K562 (cell line): ENCODE data around the gene SYT7. TPM values are rescaled to one million over a fixed set of nuclear protein-coding genes. Genes with fewer than 3 reads are reported as not detected.

Source experiments
- ATAC-seq: fragments of 200-7000 bp; cut with Tn5 transposase; 3 replicates; pipeline ENCODE4 v1.9.1; 2020; ENCODE audit warnings: moderate library complexity
- BruUV-seq: library from RNA; stranded (reverse); fragments of 400-500 nt; replicated peaks from 2 replicates; lab custom pipeline; 2021; lab: Mats Ljungman, UMichigan
- CTCF ChIA-PET: fragments of 300-600 bp; formaldehyde crosslinking; extraction: SDS; loops from one replicate; lab custom pipeline; 2021; ENCODE audit warnings: low intra/inter-chr PET ratio; lab: Yijun Ruan, JAX
- POLR2A ChIA-PET: fragments of 300-600, 350-650 bp; sonication (Branson Sonifier 250); formaldehyde crosslinking; extraction: SDS; loops from one replicate; lab custom pipeline; 2021; ENCODE audit warnings: antibody characterized with exemption, inconsistent platforms; lab: Yijun Ruan, JAX
- DNase-seq, 4 experiments: peaks; one replicate each; pipeline versions ENCODE4 v3.0.0 to v3.0.0-alpha.2; 2011 to 2018; ENCODE audit warnings: low spot score in 3 of 4, mixed read lengths in 3 of 4; ENCODE audit errors: extremely low read depth in 1 of 4
- FAIRE-seq: peaks from 2 replicates; lab custom pipeline; 2011; peaks lifted over from hg19 to GRCh38; lab: Jason Lieb, UNC
- H2AFZ ChIP-seq: 2 replicates; pipeline ENCODE4 v1.6.0; 2011; ENCODE audit warnings: low read depth, low read length, control low read depth, inconsistent platforms
- H3K27ac ChIP-seq: fragments of 200-600 bp; 3 replicates; pipeline ENCODE4 v1.8.0; 2011; ENCODE audit warnings: low read depth, mild to moderate bottlenecking, control low read depth, inconsistent platforms, low read length, moderate library complexity, mixed read lengths; ENCODE audit errors: extremely low read depth
- H3K27me3 ChIP-seq, 2 experiments: fragments of 300-600 bp in 1 of 2; 2 replicates in 1 of 2; 3 replicates in 1 of 2; pipeline versions ENCODE4 v1.6.0 to v1.8.0; 2011; ENCODE audit warnings: inconsistent platforms in 2 of 2, low read length in 2 of 2, mild to moderate bottlenecking in 1 of 2, mixed read lengths in 1 of 2, moderate library complexity in 1 of 2; ENCODE audit not compliant: control insufficient read depth in 2 of 2, insufficient read depth in 2 of 2
- H3K36me3 ChIP-seq: fragments of 300-600 bp; 3 replicates; pipeline ENCODE4 v1.8.0; 2011; ENCODE audit warnings: mild to moderate bottlenecking, low read length, inconsistent platforms; ENCODE audit not compliant: control insufficient read depth, insufficient read depth
- H3K4me1 ChIP-seq, 2 experiments: fragments of 200-600 bp in 1 of 2; replicated peaks in 1 of 2; 2 replicates in 1 of 2; 3 replicates in 1 of 2; pipeline versions ENCODE4 v1.5.1 to v1.8.0; 2011; ENCODE audit warnings: inconsistent platforms in 2 of 2, low read length in 2 of 2, mild to moderate bottlenecking in 1 of 2, mixed read lengths in 1 of 2, moderate library complexity in 1 of 2; ENCODE audit not compliant: control insufficient read depth in 2 of 2, insufficient read depth in 2 of 2
- H3K4me2 ChIP-seq: 2 replicates; pipeline ENCODE4 v1.6.1; 2011; ENCODE audit warnings: low read length, control low read depth, inconsistent platforms, mixed read lengths; ENCODE audit not compliant: insufficient read depth
- H3K4me3 ChIP-seq: fragments of 200-600 bp; sonication (generic), shearing (Covaris generic); 2 replicates; pipeline ENCODE4 v1.5.1; 2016; ENCODE audit warnings: control low read depth, inconsistent platforms
- H3K79me2 ChIP-seq: fragments of 200-600 bp; 3 replicates; pipeline ENCODE4 v1.8.0; 2011; ENCODE audit warnings: low read length, inconsistent platforms; ENCODE audit not compliant: control insufficient read depth, insufficient read depth
- H3K9ac ChIP-seq, 2 experiments: 2 replicates each; pipeline versions ENCODE4 v1.6.0 to v1.6.1; 2011; ENCODE audit warnings: low read depth in 2 of 2, low read length in 2 of 2, control low read depth in 1 of 2, inconsistent platforms in 1 of 2, mild to moderate bottlenecking in 1 of 2, mixed read lengths in 1 of 2; ENCODE audit not compliant: insufficient read depth in 1 of 2
- H3K9me1 ChIP-seq: one replicate; pipeline ENCODE4 v1.6.0; 2011; ENCODE audit warnings: inconsistent platforms, mild to moderate bottlenecking, low read length, moderate library complexity; ENCODE audit not compliant: control insufficient read depth, insufficient read depth
- H3K9me3 ChIP-seq: replicated peaks from 2 replicates; pipeline ENCODE4 v1.5.1; 2011; ENCODE audit warnings: low read depth, low read length, inconsistent platforms; ENCODE audit not compliant: control insufficient read depth, insufficient read depth
- H4K20me1 ChIP-seq: replicated peaks from 2 replicates; pipeline ENCODE4 v1.6.1; 2011; ENCODE audit warnings: low read length, inconsistent platforms, mixed read lengths; ENCODE audit not compliant: control insufficient read depth, insufficient read depth
- FOSL1 ChIP-seq: fragments of 200-800 bp; sonication (Bioruptor generic); conservative IDR thresholded peaks from 2 replicates; pipeline ENCODE4 v1.6.1; 2016; ENCODE audit warnings: missing genetic modification characterization, missing compliant biosample characterization
- RBFOX2 ChIP-seq: fragments of 200-400 bp; formaldehyde crosslinking; IDR thresholded peaks from 2 replicates; pipeline ENCODE4 v1.6.1; 2017; ENCODE audit warnings: low read depth, mild to moderate bottlenecking, low read length, moderate library complexity
- ZNF354B ChIP-seq: fragments of 250-450 bp; sonication (Bioruptor Pico); IDR thresholded peaks from 2 replicates; pipeline ENCODE4 v1.4.0; 2020
- WGBS: fragments of 100-300 bp; shearing (Covaris generic); methylation state at CpG from one replicate; pipeline ENCODE4 v1.1.6; 2016; ENCODE audit warnings: low coverage, mixed read lengths; ENCODE audit not compliant: insufficient coverage; ENCODE audit errors: missing lambda C conversion rate; 5-methylcytosine and 5-hydroxymethylcytosine counted together
- in situ Hi-C: fragments of 300-500 bp; cut with MboI; formaldehyde crosslinking; loops from 4 replicates; pipeline ENCODE4 v1.15.0; 2018; ENCODE audit warnings: inconsistent platforms, mixed read lengths
- intact Hi-C: fragments of 100-400 bp; cut with micrococcal nuclease; formaldehyde crosslinking; loops from 2 replicates; pipeline ENCODE4 v1.14.2; 2022
- polyA plus RNA-seq, 8 experiments: library from polyadenylated mRNA; depleted of rRNA in 4 of 8; stranded (reverse) in 5 of 8; unstranded in 3 of 8; fragments of >200 nt; fragmentation: Nextera tagmentation in 2 of 8; fragmentation: Illumina TruSeq in 1 of 8; extraction: Ambion mirVana in 2 of 8; extraction: Trizol in 1 of 8; gene quantifications; 2 replicates each; pipeline versions ENCODE4 v1.2.1 to v1.2.3, GENCODE V29; 2011 to 2014; ENCODE audit warnings: inconsistent platforms in 1 of 8, missing spikeins in 1 of 8
- total RNA-seq, 7 experiments: library from RNA; depleted of rRNA in 6 of 7; stranded (reverse); fragments of >200 nt in 6 of 7; fragmentation: Illumina TruSeq in 2 of 7; extraction: Trizol in 2 of 7; gene quantifications; 2 replicates each; pipeline versions ENCODE4 v1.2.1 to v1.2.3, GENCODE V29; 2011 to 2021; ENCODE audit warnings: low replicate concordance in 1 of 7
- TF ChIP-seq, protein P1 (sequence below): IDR thresholded peaks from 2 replicates; pipeline ENCODE4 v1.6.1; 2011; ENCODE audit warnings: borderline replicate concordance, low read depth, mild to moderate bottlenecking, moderate library complexity, low read length; ENCODE audit not compliant: insufficient read depth, poor library complexity, severe bottlenecking
- TF ChIP-seq, protein P2 (sequence below): fragments of 450-650 bp; IDR thresholded peaks from 2 replicates; pipeline ENCODE4 v1.6.1; 2016; ENCODE audit warnings: low read depth
- TF ChIP-seq, protein P3 (sequence below): sonication (generic); formaldehyde crosslinking; IDR thresholded peaks from 2 replicates; pipeline ENCODE4 v1.8.0; 2023; ENCODE audit warnings: missing genetic modification reagents, mild to moderate bottlenecking, borderline replicate concordance

Gene SYT7
- total and polyA plus RNA-seq, 9 of the 15 experiments (the other 6 are each of a cell fraction or from before 2014, with no cell fraction given): 0.01 to 0.51 (median 0.16) TPM; not detected in 1

DNA sequence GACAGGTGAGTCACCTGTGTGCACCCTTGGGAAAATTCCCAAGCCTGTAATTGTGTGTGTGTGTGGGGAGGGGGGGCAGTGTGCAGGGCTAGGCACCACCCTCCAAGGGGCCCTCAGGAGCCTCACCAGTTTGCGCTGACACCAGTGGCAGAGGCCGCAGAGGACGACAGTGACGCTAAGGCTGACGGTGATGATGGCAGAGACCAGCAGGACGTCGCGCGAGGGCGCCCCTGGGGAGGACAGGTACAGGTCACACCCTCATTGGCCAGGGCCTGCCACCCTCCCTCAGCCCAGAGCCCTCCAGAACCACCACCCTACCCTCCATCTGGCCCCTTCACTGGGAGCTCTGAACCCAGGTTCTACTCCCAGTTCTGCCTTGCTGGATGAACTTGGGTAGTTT lies 24.9 kb downstream of the SYT7 start:
- intact Hi-C loops: no loop called here
- ATAC-seq: no peak
- TF ChIP-seq FOSL1 (tag) (no peak), RBFOX2 (no peak), ZNF354B (CRISPR knock-in tag) (no peak)
- TF ChIP-seq, protein P1, sequence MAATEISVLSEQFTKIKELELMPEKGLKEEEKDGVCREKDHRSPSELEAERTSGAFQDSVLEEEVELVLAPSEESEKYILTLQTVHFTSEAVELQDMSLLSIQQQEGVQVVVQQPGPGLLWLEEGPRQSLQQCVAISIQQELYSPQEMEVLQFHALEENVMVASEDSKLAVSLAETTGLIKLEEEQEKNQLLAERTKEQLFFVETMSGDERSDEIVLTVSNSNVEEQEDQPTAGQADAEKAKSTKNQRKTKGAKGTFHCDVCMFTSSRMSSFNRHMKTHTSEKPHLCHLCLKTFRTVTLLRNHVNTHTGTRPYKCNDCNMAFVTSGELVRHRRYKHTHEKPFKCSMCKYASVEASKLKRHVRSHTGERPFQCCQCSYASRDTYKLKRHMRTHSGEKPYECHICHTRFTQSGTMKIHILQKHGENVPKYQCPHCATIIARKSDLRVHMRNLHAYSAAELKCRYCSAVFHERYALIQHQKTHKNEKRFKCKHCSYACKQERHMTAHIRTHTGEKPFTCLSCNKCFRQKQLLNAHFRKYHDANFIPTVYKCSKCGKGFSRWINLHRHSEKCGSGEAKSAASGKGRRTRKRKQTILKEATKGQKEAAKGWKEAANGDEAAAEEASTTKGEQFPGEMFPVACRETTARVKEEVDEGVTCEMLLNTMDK: no peak
- TF ChIP-seq, protein P2, sequence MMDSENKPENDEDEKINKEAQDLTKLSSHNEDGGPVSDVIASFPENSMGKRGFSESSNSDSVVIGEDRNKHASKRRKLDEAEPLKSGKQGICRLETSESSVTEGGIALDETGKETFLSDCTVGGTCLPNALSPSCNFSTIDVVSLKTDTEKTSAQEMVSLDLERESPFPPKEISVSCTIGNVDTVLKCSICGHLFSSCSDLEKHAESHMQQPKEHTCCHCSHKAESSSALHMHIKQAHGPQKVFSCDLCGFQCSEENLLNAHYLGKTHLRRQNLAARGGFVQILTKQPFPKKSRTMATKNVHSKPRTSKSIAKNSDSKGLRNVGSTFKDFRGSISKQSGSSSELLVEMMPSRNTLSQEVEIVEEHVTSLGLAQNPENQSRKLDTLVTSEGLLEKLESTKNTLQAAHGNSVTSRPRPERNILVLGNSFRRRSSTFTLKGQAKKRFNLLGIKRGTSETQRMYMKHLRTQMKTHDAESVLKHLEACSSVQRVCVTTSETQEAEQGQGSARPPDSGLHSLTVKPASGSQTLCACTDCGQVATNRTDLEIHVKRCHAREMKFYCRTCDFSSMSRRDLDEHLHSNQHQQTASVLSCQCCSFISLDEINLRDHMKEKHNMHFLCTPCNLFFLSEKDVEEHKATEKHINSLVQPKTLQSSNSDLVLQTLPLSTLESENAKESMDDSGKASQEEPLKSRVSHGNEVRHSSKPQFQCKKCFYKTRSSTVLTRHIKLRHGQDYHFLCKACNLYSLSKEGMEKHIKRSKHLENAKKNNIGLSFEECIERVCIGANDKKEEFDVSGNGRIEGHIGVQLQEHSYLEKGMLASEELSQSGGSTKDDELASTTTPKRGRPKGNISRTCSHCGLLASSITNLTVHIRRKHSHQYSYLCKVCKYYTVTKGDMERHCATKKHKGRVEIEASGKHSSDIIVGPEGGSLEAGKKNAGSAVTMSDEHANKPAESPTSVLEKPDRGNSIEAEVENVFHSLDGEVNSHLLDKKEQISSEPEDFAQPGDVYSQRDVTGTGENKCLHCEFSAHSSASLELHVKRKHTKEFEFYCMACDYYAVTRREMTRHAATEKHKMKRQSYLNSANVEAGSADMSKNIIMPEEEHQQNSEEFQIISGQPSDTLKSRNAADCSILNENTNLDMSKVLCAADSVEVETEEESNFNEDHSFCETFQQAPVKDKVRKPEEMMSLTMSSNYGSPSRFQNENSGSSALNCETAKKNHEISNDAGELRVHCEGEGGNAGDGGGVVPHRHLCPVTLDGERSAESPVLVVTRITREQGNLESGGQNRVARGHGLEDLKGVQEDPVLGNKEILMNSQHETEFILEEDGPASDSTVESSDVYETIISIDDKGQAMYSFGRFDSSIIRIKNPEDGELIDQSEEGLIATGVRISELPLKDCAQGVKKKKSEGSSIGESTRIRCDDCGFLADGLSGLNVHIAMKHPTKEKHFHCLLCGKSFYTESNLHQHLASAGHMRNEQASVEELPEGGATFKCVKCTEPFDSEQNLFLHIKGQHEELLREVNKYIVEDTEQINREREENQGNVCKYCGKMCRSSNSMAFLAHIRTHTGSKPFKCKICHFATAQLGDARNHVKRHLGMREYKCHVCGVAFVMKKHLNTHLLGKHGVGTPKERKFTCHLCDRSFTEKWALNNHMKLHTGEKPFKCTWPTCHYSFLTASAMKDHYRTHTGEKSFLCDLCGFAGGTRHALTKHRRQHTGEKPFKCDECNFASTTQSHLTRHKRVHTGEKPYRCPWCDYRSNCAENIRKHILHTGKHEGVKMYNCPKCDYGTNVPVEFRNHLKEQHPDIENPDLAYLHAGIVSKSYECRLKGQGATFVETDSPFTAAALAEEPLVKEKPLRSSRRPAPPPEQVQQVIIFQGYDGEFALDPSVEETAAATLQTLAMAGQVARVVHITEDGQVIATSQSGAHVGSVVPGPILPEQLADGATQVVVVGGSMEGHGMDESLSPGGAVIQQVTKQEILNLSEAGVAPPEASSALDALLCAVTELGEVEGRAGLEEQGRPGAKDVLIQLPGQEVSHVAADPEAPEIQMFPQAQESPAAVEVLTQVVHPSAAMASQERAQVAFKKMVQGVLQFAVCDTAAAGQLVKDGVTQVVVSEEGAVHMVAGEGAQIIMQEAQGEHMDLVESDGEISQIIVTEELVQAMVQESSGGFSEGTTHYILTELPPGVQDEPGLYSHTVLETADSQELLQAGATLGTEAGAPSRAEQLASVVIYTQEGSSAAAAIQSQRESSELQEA: no peak
- TF ChIP-seq, protein P3, sequence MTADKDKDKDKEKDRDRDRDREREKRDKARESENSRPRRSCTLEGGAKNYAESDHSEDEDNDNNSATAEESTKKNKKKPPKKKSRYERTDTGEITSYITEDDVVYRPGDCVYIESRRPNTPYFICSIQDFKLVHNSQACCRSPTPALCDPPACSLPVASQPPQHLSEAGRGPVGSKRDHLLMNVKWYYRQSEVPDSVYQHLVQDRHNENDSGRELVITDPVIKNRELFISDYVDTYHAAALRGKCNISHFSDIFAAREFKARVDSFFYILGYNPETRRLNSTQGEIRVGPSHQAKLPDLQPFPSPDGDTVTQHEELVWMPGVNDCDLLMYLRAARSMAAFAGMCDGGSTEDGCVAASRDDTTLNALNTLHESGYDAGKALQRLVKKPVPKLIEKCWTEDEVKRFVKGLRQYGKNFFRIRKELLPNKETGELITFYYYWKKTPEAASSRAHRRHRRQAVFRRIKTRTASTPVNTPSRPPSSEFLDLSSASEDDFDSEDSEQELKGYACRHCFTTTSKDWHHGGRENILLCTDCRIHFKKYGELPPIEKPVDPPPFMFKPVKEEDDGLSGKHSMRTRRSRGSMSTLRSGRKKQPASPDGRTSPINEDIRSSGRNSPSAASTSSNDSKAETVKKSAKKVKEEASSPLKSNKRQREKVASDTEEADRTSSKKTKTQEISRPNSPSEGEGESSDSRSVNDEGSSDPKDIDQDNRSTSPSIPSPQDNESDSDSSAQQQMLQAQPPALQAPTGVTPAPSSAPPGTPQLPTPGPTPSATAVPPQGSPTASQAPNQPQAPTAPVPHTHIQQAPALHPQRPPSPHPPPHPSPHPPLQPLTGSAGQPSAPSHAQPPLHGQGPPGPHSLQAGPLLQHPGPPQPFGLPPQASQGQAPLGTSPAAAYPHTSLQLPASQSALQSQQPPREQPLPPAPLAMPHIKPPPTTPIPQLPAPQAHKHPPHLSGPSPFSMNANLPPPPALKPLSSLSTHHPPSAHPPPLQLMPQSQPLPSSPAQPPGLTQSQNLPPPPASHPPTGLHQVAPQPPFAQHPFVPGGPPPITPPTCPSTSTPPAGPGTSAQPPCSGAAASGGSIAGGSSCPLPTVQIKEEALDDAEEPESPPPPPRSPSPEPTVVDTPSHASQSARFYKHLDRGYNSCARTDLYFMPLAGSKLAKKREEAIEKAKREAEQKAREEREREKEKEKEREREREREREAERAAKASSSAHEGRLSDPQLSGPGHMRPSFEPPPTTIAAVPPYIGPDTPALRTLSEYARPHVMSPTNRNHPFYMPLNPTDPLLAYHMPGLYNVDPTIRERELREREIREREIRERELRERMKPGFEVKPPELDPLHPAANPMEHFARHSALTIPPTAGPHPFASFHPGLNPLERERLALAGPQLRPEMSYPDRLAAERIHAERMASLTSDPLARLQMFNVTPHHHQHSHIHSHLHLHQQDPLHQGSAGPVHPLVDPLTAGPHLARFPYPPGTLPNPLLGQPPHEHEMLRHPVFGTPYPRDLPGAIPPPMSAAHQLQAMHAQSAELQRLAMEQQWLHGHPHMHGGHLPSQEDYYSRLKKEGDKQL (CRISPR knock-in tag): no peak

More for the DNA sequence above, 24.9 kb downstream of the SYT7 start:
- no peak for DNase-seq
- H3K9ac ChIP-seq: no peak overlapping the region
- ChIA-PET POLR2A (interaction anchor here (0.6 kb wide), 1 partner anchor 43 kb away, joined by 3 read pairs; no protein-coding TSS in a partner anchor), CTCF (no interaction called here)
- H2AFZ ChIP-seq: no peak overlapping the region
- 11% methylated on average over 10 of the region's 10 CpGs for WGBS
- H3K4me1 ChIP-seq: peaks cover 0 to 31% of the 10 kb centered on the region in 2 experiments; a peak in 4 of 5 replicates
- no peaks in the 10 kb centered on the region for H3K36me3 ChIP-seq
- H3K27ac ChIP-seq: no peak overlapping the region
- no peak overlapping the region for H3K4me3 ChIP-seq
- FAIRE-seq: no peak
- H3K27me3 ChIP-seq: peaks cover 14 to 75% of the 10 kb centered on the region in 2 experiments; a peak in 4 of 5 replicates
- H4K20me1 ChIP-seq: peaks cover 11% of the 10 kb centered on the region
- no peaks in the 10 kb centered on the region for H3K79me2 ChIP-seq
- in situ Hi-C loops: no loop called here
- BruUV-seq: no TSS peak
- no peaks in the 10 kb centered on the region for H3K9me1 ChIP-seq
- H3K4me2 ChIP-seq: no peak overlapping the region
- no peaks in the 10 kb centered on the region for H3K9me3 ChIP-seq
